GM23248 (cell line): ENCODE measurements around the gene FOXD3.

Source experiments
- EZH2 ChIP-seq: fragments of 200-600 bp; sonication (generic); IDR thresholded peaks from 2 replicates; pipeline ENCODE4 v1.6.1; 2018; ENCODE audit warnings: antibody characterized with exemption, mild to moderate bottlenecking; ENCODE audit not compliant: insufficient read depth, poor library complexity, severe bottlenecking
- EZH2phosphoT487 ChIP-seq: fragments of 200-600 bp; sonication (generic); IDR thresholded peaks from 2 replicates; pipeline ENCODE4 v1.6.1; 2018; ENCODE audit warnings: antibody characterized with exemption, moderate library complexity, mild to moderate bottlenecking, low read depth; ENCODE audit not compliant: insufficient read depth

- TF ChIP-seq EZH2 (peak; percentile 75), EZH2phosphoT487 (no peak; the same call in 1 of the 2 replicates)
These were observed 4.6 kb upstream of the FOXD3 start for GRCh38 chr1:63317817-63318152.
